Stimulated activated CD4-positive, alpha-beta T cell treated with anti-CD3 and anti-CD28 coated beads, Interleukin-12 subunit alpha, Interleukin-12 subunit beta, amount 100 ng/mL, for 4 hours (primary cell): ENCODE results near the gene PICK1.
"Not testable (repeated sequence)": the region's sequence is repeated elsewhere in the genome, so short reads cannot be mapped to it uniquely, and the experiment has no call there.

ENCODE experiments used
- DNase-seq: peaks from one replicate; pipeline ENCODE4 v3.0.0-alpha.2; 2020

Gene PICK1

DNA sequence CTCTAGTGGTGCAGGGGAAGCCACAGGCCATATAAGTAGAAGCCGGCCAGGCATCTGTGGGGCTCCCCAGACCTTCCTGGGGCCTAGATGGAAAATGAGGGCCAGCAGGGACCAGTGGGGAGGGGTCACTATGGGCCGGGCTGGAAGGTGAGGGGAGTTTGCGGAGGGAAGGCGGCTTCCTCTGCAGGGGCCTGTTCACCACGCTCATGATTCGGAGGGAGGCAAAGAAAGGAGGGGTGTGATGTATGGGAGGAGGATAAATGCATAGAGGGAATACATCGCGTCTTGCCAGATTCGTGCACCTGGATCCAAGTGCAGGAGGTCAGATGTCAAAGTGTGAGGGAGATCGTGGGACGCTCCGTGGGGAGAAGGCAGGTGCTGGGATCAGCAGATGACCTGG, 19.9 kb downstream of the PICK1 start:
- DNase-seq, result no peak

DNA sequence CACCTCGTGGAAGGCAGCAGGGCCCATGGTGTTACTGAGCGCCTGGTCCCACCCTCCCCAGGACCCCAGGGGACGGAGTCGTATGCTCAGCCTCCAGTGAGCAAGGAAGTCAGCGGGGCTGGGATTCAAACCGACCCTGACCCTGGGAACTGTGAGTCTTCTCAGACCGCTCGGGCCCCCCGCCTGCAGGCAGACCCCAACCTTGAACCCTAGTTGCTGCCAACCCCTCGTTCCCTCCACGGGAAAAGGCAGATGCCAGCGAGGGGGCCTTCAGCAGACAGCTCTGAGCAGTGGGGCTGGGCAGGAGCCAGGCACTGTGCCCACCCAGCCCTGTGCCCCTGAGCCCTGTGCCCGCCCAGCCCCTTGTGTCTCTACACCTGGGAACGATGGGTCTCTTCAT, 20.4 kb downstream of the PICK1 start:
- DNase-seq, result no peak

DNA sequence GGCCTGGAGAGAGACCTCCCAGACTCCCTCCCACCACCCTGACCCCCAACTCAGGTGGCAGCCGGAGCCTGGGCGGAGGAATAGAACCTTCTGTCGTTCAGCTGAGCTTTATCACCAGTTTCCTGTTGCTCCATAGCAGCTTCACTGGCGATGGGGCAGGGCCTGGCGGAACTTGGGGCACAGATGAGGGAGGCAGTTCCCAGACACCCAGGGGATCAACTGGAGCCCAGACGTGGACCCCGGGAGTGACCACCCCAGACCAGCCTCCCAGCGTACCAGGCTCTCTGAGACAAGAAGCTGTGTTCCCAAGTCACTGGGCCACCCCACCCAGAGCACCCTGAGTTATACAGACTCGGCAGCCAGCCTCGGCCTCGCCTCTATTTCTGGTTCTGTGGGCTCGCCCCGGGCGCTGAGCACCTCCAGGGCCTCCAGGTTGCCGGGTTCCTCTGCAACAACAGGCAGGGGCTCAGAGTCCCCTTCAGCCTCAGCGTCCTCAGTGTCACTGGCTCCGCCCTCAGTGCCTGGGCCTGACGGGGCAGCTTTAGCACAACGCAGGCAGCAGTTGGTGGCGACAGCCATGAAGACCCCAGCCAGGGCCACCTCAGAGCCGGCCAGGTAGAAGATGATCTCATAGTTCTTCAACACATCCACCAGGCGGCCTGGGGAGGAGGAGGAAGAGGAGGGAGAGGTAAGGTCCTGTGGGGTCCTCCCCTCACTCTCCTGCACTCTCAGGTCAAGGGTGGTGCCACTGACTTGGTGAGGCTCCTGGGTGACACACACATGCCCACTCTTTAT, 21.0 kb downstream of the PICK1 start:
- no peak for DNase-seq

DNA sequence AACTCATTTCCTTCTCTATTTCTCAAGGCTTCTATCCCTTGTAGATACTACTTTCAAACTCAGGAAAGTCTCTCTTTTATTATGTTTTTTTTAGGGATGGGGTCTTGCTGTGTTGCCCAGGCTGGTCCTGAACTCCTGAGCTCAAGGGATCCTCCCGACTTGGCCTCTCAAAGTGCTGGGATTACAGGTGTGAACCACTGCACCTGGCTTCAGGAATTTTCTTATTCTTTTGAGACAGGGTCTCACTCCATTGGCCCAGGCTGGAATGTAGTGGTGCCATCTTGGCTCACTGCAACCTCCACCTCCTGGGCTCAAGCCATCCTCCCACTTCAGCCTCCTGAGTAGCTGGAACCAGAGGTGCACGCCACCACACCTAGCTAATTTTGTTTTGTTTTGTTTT, 22.0 kb downstream of the PICK1 start:
- DNase-seq, result not testable (repeated sequence)

DNA sequence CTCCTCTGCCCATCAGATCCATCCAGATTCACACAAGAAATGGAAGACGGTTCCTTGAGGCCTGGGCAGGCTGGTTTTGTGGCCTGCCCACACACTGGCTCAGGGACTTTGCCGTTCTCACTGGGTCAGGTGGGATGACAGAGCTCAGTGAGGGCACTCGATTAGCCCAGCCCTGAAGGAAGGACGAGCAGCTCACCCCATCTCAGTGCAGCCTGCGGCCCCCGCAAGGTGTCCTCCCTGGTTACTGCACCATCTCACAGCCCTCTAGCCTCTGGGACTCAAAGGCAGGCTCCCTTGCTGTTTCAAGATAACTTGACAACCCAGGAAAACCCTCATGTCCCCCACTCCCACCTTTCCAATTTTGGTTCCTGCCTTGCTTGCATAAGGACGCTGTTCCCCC, 22.6 kb downstream of the PICK1 start:
- no peak for DNase-seq

DNA sequence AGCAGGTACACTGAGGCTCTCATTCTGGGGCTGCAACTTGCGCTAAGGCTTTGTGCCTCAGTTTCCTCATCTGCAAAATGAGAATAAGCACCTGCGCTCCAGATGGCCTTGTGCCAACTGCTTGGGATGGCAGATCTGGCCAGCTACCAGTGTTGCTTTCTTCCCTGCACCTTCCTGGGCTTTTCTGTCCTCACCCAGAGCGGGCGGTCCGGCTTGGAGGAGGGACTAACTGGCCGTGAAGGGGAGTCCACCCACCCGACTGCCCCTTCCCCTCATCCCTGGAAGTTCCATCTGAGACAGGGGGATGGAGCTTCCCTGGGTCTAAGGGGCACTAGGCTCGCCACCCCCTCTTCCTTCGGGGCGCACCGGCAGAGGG, 23.3 kb downstream of the PICK1 start:
- no peak for DNase-seq

DNA sequence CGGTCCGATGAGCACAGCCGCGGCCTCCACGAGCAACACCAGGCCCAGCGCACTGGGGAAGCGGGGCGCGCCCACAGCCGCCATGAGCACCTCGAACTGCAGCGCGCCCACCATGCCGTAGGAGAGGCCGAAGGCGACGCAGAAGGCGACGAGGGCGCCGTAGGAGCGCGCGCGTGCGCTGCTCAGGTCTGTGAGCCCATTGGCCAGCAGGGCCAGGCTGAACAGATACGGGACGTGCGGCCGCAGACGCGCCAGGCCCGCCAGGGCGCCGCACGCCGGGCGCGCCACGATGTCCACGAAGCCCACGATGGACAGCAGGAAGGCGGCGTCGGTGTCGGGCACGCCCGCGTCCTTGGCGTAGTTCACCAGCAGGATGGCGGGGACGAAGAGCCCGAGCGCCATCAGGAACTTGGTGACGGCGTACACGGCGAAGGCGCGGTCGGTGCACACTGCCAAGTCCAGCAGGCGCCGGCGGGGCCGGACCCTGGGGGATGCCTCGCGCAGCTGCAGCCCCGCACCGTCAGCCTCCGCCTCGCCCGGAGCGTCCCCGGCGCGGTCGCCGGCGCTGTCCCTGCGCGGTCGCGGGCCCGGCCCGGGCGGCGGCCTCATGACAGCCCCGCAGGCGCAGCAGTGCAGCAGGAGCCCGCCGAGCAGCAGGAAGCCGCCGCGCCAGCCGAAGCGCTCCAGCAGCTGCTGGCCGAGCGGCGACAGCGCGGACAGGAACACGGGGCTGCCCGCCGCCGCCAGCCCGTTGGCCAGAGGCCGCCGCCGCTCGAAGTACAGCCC, 23.8 kb downstream of the PICK1 start:
- peak; percentile 13 for DNase-seq

DNA sequence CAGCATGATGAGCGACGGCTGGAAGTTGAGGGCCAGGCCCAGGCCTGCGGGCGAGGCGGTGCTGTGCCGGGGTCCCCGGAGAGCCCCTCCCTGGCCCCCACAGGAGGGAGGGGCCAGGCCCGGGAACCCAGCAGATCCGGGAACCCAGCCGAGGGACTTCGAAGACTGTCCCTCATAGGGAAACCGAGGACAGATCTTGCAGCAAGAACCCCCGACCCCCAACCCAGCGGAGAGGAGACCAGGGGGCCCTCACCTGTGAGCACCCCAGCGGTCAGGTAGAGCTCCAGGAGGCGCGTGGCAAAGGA, 24.4 kb downstream of the PICK1 start:
- no peak for DNase-seq

DNA sequence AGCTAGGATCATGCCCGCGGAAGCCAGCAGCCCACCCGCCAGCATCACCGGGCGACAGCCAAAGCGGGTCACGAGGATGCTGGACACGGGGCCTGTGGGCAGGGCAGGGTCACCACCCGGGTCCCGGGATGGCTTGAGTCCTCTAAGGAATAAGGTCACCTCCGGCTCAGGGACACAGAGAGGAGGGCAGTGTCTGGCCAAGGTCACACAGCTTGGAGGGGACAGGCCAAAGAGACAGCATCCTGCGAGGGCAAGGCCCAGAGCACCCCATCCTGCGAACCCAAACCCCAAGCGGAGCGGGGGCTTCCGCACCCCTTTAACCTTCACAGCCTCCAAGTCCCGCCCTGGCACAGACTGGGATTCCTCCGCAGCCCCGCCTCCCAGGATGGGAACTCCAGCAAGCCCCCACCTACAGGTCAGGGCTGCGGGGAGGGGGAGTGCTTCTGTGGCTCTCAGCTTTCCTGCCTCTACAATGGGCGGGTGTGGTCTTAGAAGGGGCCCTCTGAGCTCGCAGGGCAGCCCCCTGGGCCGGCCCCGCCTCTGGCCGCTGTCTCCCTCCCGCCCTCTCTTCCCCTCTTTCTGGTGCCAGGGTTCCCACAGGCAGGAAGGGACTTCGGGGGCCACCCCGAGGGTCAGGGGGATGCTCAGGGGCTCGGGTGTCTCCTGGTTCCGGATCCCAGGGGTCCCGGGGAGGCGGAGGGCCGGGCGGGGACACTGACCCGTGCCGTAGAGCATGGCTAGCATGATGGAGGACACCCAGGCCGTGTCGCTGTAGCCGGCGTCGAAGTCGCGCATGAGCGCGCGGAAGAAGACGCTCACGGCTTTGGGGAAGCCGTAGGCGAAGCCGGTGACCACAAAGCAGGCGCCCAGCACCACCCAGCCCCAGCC, 25.0 kb downstream of the PICK1 start:
- DNase-seq, result no peak

DNA sequence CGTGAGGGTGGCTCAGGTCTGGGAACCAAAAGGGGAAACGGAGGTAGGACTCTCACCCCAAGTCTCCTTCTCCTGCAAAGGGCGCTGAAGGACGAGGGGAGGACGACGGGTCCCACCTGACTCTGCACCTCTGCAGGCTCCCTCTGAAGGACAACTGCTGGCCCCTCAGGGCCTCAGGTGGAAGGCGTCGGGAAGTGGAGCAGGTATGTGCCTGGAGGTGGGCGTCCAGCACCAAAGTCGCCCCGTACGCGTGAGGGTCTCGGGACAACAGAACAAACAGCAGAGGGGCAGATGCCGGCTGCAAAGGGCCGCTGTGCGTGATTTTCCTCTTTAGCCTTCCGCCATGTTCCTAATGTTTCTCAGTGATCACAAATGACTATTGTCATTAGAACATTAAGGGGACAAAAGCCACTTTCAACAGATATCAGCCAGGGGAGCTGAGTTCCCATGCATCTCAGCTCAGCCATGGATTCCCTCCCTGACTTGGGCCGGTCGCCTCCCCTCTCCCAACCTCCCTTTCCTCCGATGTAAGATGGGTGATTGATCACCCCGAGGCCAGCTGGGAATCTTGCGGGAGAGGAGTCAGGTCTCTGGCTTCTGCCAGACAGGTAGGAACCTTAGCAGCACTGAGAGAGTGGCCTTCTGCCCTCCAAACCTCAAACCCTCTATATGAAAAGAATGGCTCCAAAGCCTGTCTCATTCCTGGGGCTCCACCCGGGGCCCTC, 25.9 kb downstream of the PICK1 start:
- no peak for DNase-seq

DNA sequence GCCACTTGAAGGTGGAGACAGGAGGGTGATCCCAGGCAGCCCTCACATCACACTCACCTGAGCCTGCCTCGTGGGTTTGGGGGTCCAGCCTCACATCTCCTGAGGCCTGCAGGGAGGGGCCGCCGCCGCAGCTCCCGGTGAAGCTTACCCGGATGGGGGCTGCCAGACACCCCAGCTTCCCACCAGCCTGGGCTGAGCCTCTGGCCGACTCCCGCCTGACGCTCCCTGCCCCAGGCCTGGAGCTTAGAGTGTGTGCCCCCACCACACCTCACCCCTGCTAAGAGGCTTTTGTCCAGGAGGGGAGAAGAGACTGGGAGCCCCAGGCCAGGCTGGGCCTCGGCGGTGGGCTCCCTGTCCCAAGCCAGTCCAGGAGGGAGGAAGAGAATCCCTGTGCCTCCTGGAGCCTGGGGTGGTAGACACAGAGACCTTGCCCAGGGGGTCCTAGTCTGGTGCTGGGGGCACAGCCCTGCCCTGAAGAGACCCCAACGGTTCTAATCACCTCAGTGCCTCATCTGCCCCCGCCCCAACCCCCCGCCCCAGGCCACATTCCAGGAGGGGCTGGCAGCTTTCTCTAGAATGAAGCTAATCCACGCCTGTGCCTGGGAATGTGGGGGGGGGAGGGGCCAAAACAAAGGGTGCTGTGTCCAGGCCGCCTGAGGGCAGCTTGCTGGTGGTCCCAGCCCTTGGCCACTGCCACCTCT, 26.9 kb downstream of the PICK1 start, which contains the start of gene SLC16A8:
TSS of gene SLC16A8 (minus strand) at position 254 of the 701 bp plus-strand sequence. CDS start 1,311 bp downstream, outside the sequence.
- no peak for DNase-seq

DNA sequence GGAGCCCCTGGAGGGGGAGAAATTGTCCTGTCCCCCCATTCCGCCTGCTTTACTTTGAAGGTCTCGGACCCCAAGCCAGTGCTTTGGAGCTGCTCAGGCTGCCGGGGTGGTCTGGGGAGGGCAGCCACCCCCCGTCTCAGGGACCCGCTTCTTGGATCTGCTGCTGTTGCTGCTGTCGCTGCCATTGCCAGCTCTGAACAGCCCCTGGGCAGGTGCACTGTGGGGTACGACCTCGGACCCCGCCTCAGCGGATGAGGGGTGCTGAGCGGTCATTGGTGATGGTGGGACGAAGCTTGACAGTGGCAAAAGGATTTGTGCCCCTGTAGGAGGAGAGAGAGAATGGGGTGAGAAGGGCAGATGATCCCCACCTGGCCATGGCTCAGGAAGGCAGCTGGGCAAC, 27.9 kb downstream of the PICK1 start:
- DNase-seq, result no peak

DNA sequence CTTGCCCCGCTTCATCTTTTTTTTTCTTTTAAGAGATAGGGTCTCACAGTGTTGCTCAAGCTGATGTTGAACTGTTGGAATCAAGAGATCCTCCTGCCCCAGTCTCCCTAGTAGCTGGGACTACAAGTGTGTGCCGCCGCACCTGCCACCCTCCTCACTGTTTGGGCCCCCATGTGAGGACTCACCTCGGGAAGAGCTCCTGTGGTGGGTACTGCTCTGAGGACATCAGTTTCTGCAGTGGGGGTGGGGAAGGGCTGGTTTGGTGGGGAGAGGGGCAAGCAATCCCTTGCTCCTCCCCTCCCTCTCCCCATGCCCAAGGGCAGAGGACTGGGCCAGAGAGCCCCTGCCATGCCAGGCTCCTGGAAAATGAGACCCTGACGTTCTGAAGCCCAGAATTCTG, 28.3 kb downstream of the PICK1 start:
- no peak for DNase-seq

DNA sequence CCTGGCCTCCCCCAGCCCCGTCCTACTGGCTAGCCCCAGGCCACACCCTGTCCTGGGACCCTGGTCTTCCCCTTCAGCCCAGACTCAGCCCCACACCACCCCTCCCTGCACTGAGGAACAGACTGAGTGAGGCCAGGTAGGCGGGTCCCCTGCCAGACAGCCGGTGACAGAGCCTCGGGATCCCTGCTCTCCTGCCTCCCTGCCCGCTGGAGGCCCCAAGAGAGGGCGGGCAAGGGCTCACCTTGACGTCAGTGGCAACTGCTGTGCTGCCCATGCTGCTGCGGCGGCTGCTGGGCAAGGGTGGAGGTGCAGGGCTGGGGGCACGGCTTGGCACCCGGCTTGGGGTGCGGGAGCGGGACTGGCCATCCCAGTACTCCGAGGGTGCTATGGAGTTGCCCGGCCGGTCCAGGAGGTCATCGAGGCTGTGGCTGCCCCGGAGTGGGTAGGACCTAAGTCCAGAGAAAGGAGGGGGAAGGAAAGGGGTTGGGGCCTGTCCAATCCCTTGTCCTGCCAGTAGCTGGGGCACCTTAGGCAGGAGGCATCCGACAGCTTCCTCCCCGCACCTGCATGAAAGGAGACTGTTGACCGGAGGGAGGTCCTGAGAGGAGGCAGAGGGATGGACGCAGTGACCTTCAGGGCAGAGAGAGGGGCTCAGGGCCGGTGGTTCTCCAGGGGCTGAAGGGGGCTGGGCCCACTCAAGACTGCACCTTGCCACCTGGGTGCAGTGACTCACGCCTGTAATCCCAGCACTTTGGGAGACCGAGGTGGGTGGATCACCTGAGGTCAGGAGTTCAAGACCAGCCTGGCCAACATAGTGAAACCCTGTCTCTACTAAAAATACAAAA, 29.0 kb downstream of the PICK1 start:
- DNase-seq, result no peak

DNA sequence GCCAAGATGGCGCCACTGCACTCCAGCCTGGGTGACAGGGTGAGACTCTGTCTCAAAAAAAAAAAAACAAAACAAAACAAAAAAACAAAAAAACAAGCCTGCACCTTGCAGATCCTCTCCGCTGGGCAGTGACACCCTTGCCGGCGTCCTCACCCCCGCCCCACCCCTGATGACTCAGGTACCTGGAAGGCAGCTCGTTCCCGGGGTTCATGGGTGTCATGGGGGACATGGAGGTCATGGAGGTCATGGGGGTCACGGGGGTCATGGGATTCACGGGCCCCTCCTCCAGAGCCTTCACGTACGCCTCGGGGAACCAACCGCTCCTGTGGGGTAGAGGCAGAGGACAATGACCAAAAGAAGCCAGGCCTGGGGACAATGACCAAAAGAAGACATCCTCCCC, 29.7 kb downstream of the PICK1 start:
- DNase-seq, result no peak

DNA sequence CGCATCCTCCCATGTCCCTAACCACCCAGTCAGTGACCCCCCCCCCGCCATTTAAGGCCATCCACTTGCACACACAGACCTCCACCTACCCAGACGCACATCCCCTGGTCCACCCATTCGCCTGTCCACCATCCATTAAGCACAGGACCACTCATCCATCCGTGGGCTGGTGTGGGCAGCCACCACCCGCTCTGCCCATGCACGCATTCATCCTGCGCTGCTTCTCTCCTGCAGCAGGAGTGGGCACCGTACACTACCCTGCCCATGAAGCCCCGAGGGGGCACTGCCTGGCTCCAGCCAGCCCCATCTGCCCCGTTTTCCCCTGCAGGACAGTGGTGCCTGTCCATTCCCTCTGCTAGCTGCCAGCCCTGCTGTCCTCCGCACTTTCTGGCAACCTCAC, 30.7 kb downstream of the PICK1 start:
- no peak for DNase-seq

DNA sequence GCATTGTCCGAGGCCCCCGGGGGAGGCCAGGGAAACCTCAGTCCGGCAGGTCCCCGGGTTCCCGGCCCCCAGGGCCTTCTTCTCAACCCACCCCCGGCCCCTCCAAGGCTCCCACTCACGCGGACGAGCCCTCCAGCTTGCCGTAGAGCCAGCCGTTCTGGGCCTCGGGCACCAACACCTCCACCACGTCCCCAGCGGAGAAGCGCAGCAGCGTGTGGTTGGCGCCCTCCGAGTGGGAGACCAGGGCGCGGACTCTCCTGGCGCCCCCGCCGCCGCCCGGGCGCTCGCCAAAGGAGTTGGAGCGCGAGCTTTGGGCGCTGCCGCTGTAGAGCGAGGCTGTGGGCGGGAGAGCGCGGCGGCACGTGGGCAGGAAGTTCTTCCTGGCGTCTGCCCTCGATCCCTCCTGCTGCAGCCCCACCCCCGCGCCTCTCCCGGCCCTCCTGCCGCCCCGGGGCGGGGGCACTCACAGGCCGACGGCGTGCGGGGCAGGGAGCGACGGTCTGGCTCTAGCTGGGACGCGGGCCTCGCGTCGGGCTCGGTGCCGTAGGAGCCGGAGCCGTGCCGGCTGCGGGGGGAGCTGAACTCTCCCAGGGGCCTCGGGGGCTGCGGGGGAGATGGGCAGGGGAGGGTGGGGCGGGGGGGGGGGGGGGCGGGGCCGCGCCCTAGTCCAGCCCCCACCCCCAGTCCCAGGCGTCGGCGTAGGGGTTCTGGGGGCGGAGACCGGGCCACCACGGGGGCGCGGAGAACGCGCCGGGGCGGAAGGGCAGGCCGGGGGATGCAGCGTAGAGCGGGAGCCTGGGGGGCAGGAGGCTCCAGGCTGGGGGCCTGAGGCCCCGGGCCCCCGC, 31.6 kb downstream of the PICK1 start:
- DNase-seq, result no peak

DNA sequence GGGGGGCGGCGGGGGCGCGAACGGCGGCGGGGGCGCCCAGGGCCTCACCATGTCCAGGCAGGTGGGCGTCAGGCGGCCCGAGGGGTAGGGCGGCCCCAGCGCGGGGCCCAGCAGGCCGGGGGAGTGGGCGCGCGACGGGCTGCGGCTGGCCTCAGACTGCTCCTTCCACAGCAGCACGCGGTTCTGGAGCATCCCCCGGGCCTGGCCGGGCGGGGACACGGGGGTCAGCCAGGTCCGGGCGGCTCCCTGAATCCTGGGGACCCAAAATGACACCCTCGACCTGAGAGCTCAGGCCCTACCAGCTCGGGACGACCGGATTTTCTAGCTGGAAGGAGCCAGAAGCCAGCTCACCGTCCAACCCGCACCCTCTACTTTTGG, 32.3 kb downstream of the PICK1 start:
- DNase-seq, result no peak

DNA sequence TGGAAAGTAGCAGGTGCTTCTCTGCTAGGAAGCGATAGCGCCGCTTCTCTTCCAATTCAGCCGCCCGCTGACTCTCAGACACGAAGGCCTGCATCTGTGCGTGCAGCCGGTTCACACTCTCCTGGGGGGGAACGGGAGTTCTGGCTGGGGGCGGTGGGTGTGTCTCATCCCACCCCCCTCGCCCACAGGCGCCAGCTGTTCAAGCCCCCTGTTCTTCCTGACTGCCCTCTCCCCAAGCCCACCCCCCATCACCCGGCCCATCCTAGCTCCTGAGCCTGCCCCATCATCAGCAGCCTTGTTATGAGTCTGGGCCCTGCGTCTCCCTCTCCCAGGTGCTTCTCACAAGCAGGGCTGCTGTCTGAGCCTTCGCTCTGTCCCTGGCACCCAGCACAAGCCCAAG, 39.9 kb downstream of the PICK1 start:
- no peak for DNase-seq
